Natural killer cell (primary cell): ENCODE data around the gene ZFYVE9. TPM values are rescaled to one million over a fixed set of nuclear protein-coding genes. Genes with fewer than 3 reads are reported as not detected.

Experiments
- ATAC-seq, 3 donors: fragments of 150-1000 bp in 2 of 3; fragments of 200-7000 bp in 1 of 3; cut with Tn5 transposase; 1 replicate in 1 of 3; 2 replicates in 2 of 3; pipeline ENCODE4 v1.10.0; 2021; ENCODE audit warnings: mild to moderate bottlenecking in 2 of 3, moderate library complexity in 2 of 3
- DNase-seq, 2 donors: peaks; one replicate each; pipeline versions ENCODE4 v3.0.0 to v3.0.0-alpha.2; 2013 to 2021; ENCODE audit warnings: mixed read lengths in 1 of 2
- H3K27ac ChIP-seq: one replicate; pipeline ENCODE4 v1.5.1; 2013; ENCODE audit warnings: mild to moderate bottlenecking, low read length
- H3K27me3 ChIP-seq: one replicate; pipeline ENCODE4 v1.6.1; 2013; ENCODE audit warnings: low read length; ENCODE audit not compliant: control insufficient read depth, insufficient read depth
- H3K36me3 ChIP-seq: one replicate; pipeline ENCODE4 v1.6.1; 2013; ENCODE audit warnings: low read length; ENCODE audit not compliant: control insufficient read depth, insufficient read depth
- H3K4me1 ChIP-seq: one replicate; pipeline ENCODE4 v1.6.1; 2013; ENCODE audit warnings: low read length; ENCODE audit not compliant: control insufficient read depth, insufficient read depth
- H3K4me3 ChIP-seq: one replicate; pipeline ENCODE4 v1.5.1; 2013; ENCODE audit warnings: low read length
- H3K9me3 ChIP-seq: one replicate; pipeline ENCODE4 v1.6.1; 2013; ENCODE audit warnings: low read length; ENCODE audit not compliant: control insufficient read depth, insufficient read depth
- H3K27ac Mint-ChIP-seq, 2 donors: one replicate each; pipeline ENCODE4 v1.8.0; 2022; ENCODE audit warnings: mild to moderate bottlenecking in 2 of 2, mixed read lengths in 2 of 2, moderate library complexity in 1 of 2
- H3K27me3 Mint-ChIP-seq, 2 donors: one replicate each; pipeline ENCODE4 v1.8.0; 2022; ENCODE audit warnings: low read depth in 2 of 2, mixed read lengths in 2 of 2
- H3K36me3 Mint-ChIP-seq: one replicate; pipeline ENCODE4 v1.8.0; 2022; ENCODE audit warnings: mixed read lengths
- H3K4me1 Mint-ChIP-seq, 2 donors: one replicate each; pipeline ENCODE4 v1.8.0; 2022; ENCODE audit warnings: mixed read lengths in 2 of 2
- H3K4me3 Mint-ChIP-seq: one replicate; pipeline ENCODE4 v1.8.0; 2022; ENCODE audit warnings: mild to moderate bottlenecking, moderate library complexity, mixed read lengths
- H3K9me3 Mint-ChIP-seq, 2 donors: one replicate each; pipeline ENCODE4 v1.8.0; 2022; ENCODE audit warnings: mixed read lengths in 2 of 2
- CTCF ChIP-seq: fragments of 200-600 bp; IDR thresholded peaks from one replicate; pipeline ENCODE4 v1.8.0; 2022; ENCODE audit warnings: antibody characterized with exemption
- WGBS: methylation state at CpG from one replicate; pipeline ENCODE4 v1.1.7; 2013; ENCODE audit warnings: missing lambda C conversion rate; ENCODE audit not compliant: insufficient coverage; 5-methylcytosine and 5-hydroxymethylcytosine counted together
- intact Hi-C: fragments of 100-400 bp; cut with micrococcal nuclease; formaldehyde crosslinking; loops from one replicate; pipeline ENCODE4 v1.14.2; 2022
- total RNA-seq, 4 donors: library from RNA; stranded (reverse); fragments of 120-200 nt in 1 of 4; gene quantifications; one replicate each; pipeline versions ENCODE4 v1.2.3 to v1.2.4, GENCODE V29; 2013 to 2022

The ZFYVE9 gene
- total RNA-seq, 3 donors from 2014 or later (not counting 1 experiment from before 2014, with no cell fraction given), result 1.1 to 2.3 (median 1.8) TPM

- TF ChIP-seq CTCF, result no peak
- Mint-ChIP-seq H3K4me1 (no peaks in the 10 kb centered on the region), H3K27ac (no peak overlapping the region), H3K4me3 (no peak overlapping the region), H3K27me3 (peaks cover 0 to 9% of the 10 kb centered on the region in 2 donors), H3K9me3 (no peaks in the 10 kb centered on the region), H3K36me3 (no peaks in the 10 kb centered on the region)
- Histone ChIP-seq H3K9me3 (no peaks in the 10 kb centered on the region), H3K27me3 (no peaks in the 10 kb centered on the region), H3K4me3 (no peak overlapping the region), H3K36me3 (no peaks in the 10 kb centered on the region), H3K27ac (no peak overlapping the region), H3K4me1 (no peaks in the 10 kb centered on the region)
- no CpG with 5 or more reads among the region's 1 CpG for WGBS
- intact Hi-C loops, result no loop called here
- ATAC-seq (no peak), DNase-seq (no peak)
Observed at GRCh38 chr1:52192436-52192835, 50.5 kb downstream of the ZFYVE9 start.

DNA sequence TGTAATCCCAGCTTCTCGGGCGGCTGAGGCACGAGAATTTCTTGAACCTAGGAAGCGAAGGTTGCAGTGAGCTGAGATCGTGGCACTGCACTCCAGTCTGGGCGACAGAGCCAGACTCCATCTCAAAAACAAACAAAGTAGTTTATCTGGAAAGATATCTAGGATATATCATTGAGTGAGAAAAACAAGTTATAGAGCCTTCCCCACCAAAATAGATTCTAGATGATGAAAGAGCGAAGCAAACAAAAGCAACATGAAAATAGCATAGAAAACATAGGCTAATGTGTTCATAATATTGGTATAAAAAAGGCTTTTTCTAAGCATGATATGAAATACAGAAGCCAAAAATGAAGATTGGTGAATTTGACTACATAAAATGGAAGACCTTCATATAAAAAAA lies 52.1 kb downstream of the ZFYVE9 start:
- intact Hi-C loops, result no loop called here
- TF ChIP-seq CTCF, result no peak
- DNase-seq (no peak), ATAC-seq (no peak)
- Histone ChIP-seq H3K27me3 (no peaks in the 10 kb centered on the region), H3K9me3 (no peaks in the 10 kb centered on the region), H3K4me3 (no peak overlapping the region), H3K36me3 (no peaks in the 10 kb centered on the region), H3K4me1 (no peaks in the 10 kb centered on the region), H3K27ac (no peak overlapping the region)
- no peak overlapping the region for H3K27ac Mint-ChIP-seq
- no peak overlapping the region for H3K4me3 Mint-ChIP-seq
- H3K9me3 Mint-ChIP-seq, result no peaks in the 10 kb centered on the region
- H3K4me1 Mint-ChIP-seq, result no peaks in the 10 kb centered on the region
- WGBS, result 71% methylated on average over 4 of the region's 7 CpGs
- H3K36me3 Mint-ChIP-seq, result no peaks in the 10 kb centered on the region
- H3K27me3 Mint-ChIP-seq, result peaks cover under 1 to 7% of the 10 kb centered on the region in 2 donors

GRCh38 chr1:52195161-52195560 lies 53.3 kb downstream of the ZFYVE9 start:
- Mint-ChIP-seq H3K27ac (no peak overlapping the region), H3K36me3 (no peaks in the 10 kb centered on the region), H3K27me3 (peaks cover 7% of the 10 kb centered on the region in 2 donors), H3K9me3 (no peaks in the 10 kb centered on the region), H3K4me1 (no peaks in the 10 kb centered on the region), H3K4me3 (no peak overlapping the region)
- H3K4me1 ChIP-seq, result no peaks in the 10 kb centered on the region
- ATAC-seq, result no peak
- no peaks in the 10 kb centered on the region for H3K27me3 ChIP-seq
- no peak for TF ChIP-seq CTCF
- no peaks in the 10 kb centered on the region for H3K36me3 ChIP-seq
- H3K4me3 ChIP-seq, result no peak overlapping the region
- 29% methylated on average over 1 of the region's 1 CpG for WGBS
- H3K27ac ChIP-seq, result no peak overlapping the region
- H3K9me3 ChIP-seq, result no peaks in the 10 kb centered on the region
- intact Hi-C loops, result no loop called here
- no peak for DNase-seq

- no peaks in the 10 kb centered on the region for H3K4me1 Mint-ChIP-seq
- no peak for ATAC-seq
- Histone ChIP-seq H3K9me3 (no peaks in the 10 kb centered on the region), H3K27me3 (no peaks in the 10 kb centered on the region), H3K4me3 (no peak overlapping the region), H3K36me3 (no peaks in the 10 kb centered on the region), H3K4me1 (no peaks in the 10 kb centered on the region), H3K27ac (no peak overlapping the region)
- no peak overlapping the region for H3K4me3 Mint-ChIP-seq
- peaks cover 24 to 40% of the 10 kb centered on the region in 2 donors for H3K27me3 Mint-ChIP-seq
- 91% methylated on average over 5 of the region's 7 CpGs for whole genome bisulfite sequencing
- peaks cover 7% of the 10 kb centered on the region for H3K36me3 Mint-ChIP-seq
- H3K9me3 Mint-ChIP-seq, result no peaks in the 10 kb centered on the region
- no peak overlapping the region for H3K27ac Mint-ChIP-seq
- intact Hi-C loops, result no loop called here
- no peak for TF ChIP-seq CTCF
- no peak for DNase-seq
Observed at GRCh38 chr1:52203935-52204625, 62.2 kb downstream of the ZFYVE9 start.
